SIG-M5 treated with dmso at 0.1 percent for 504 hours (cell line): ENCODE data around the gene GDF15.

Source experiments
- DNase-seq: peaks from one replicate; lab custom pipeline; 2025; ENCODE audit not compliant: unreplicated experiment; lab: John Stamatoyannopoulos, UW

Gene GDF15

DNA sequence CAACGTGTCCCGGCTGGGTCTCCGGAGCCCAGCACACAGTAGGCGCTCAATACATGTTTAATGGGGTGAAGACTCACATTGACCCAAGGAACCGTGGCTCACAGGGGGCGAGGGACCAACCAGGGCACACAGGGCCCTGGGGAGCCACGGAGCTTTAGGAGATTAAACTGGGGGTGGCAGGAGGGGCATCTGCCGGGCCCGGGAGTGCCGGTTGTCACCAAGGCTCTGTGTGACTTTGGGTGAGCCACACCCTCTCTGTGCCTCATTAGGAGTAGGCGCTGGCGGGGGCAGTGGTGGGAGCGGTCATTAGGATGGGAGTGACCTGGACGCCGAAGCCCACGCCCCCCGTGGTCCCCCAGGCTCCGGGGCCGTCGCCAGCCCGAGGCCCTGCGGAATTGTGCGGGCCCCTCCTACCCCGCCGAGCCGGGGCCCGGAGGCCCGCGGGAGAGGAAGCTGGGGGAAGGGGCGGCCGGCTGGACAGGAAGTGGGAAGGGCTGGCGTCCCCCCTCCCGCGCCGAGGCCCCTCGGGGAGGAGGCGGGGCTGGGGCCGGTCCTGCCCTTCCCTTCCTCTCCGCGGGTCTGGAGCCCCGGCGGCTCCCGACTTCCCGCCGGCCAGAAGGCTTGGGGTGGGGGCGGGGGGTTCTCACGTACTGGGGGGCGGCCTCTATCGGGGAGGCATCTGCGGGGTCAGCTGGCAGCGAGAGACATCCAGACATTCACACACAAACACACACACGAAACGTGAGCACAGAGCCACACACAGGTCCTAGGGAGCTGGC is 31.5 kb downstream of the GDF15 start:
- peak; percentile 60 for DNase-seq

- DNase-seq = no peak
Measured at GRCh38 chr19:18418029-18418482, 32.1 kb downstream of the GDF15 start.

DNA sequence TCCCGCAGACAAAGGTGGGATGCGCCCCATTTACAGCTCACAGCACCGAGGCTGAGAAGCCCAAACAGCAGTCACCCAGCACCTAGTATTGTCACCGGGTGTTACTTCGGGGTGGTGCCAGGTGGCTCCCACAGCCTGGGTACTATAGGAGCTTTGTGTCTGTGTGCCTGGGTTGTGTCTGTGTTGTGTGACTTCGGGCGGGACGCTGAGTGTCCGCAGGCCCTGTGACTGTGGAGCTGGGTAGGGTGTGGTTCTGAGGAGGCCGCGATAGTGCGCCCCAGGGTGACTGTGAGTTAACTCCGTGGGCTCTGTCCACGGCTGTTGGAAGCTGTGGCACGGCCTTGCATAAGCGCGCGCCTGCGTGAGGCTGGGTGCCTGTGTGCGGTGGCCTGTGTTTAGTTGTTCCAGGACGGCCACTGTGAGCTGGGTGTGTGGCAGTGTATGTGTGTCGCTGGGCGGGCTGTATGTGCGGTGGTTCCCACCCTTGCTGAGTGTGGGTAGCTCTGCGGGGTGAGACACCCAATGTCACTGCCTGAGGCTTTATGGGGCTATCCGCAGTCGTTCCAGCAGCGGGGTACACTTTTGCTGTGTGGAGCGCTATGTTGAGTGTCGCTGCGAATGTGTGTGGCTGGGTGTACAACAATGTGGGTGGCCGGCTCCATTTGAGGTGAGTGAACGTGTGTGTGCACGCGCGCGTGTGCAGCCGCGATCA is 32.7 kb downstream of the GDF15 start:
- no peak for DNase-seq

DNA sequence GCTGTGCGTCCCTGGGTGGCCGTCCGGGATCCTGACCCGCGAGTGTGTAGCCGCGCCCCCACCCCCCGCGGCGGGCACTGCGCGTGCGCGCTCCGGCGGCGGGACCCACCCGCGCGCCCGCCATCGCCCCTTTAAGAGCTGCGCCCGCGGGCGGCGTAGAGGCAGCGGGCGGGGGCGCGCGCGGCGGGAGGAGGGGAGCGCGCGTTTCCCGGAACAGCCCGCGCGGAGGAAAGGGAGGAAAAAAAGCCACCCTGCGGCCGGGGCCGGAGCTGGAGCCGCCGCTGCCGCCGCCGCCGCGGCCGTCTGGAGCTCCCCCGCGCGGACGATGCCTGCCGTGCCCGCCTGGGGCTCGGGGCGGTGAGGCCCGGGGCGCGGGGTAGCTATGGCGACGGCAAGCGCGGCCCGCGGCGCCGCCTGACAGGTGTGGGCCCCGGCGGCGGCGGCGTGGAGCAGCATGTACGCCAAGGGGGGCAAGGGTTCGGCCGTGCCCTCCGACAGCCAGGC is 33.3 kb downstream of the GDF15 start, which contains the start of gene SSBP4:
Gene SSBP4, plus strand, starts transcription at position 204 of the 504 bp plus-strand sequence. Its CDS starts 251 bp downstream, at position 455.
- DNase-seq = peak; percentile 68

- peak; percentile 20 for DNase-seq
Measured at GRCh38 chr19:18419699-18420460, 33.9 kb downstream of the GDF15 start.

GRCh38 chr19:18420930-18421329 is 35.0 kb downstream of the GDF15 start:
- no peak for DNase-seq

GRCh38 chr19:18421371-18421959 is 35.5 kb downstream of the GDF15 start:
- no peak for DNase-seq

DNA sequence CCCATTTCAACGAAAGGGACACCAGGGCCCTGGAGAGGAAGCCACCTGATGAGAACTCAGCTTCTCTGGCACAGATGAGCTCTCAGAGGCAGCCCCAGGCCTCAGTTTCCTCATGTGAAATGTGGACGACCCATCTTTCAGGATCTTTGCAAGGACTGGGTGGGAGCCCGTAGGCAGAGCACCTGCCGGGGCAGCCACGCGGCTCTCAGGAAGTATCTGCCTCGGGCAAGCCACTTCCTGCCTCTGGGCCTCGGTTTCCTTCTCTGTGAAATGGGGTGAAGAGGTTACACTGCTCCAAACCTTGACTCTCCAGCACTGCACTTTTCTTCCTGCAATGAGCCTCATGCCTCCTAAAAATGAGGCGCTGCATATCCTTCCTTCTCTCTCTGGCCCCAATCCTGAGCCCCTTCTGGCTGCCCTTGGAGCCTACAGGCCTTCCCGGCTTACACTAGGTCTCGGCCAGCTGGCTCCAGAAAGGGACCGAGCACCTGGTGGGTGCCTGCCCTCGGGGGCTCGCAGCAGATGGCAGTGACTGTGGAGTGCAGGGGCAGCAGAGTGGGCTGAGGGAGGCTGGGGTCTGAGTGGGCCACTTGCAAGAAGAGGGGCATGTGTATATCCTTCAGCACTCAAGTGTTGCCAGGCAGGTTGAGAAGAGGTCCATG is 36.7 kb downstream of the GDF15 start:
- no peak for DNase-seq

DNA sequence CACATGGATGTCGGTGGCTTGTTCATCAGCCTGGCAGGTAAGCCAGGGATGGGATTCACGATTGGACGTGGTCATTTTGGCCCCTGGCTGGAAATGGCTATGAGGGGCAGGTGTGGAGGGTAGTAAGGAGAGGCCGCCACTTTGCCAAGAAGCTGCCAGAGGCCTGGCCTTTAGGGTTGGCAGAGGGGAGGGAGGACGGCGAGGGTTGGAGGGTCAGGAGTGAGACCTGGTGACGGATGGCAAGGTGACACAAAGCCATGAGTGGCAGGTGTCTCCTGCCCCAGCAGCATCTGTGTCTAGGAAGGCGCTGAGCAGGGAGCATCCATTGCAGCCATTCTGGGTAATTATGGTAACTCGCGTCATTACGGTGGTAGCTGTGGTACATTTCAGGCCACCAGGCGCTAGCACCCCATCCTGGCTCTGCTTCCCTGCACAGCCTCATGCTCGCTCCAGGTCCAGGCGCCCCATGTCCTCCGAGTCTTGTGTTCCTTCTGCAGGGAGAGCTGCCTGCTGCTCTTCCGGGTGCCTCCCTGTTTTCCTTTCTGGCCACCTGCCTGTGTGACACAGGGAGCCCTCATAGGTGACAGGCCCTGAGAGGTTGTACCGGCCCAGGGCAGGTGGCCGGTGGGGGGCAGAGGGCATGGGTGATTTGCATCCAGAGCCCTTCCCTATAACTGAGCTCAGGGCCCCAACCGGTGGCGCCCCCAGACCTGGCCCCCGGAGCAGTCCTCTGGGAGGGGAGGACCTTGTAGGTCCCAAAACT is 37.5 kb downstream of the GDF15 start:
- DNase-seq = no peak

DNA sequence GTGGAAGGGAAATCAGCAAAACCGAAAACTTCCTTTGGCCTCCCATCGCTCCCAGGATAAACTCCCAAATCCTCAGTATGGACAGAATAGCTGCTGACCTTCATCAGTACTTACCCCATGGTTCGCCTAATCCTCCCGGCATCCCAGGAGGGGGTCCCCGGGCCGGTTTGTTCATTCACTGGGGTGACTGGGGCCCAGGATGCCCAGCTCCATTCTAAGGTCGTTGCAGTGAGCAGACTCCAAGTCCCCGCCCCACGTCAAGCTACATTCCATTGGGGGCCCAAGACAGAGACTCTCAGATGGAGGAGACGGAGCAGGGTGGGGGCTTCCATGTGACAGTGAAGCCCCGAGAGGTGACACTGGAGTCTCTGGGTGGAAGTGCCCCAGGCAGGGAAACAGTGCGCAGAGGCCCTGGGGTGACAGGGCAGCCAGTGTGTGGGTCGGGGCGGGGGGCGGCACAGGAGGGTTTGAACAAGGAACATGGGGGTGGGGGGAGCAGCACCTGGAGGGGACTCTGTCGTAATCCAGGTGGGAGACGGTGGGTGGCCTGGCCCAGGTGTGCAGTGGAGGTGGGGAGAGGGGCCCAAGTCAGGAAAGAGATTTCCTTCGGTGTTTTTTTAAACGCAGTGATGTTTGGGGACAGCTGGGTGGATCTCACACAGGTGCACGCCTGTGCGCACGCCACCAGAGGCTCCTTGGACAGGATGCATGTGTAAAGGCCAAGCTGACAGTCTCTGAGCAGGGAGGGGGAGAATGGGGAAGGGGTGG is 38.3 kb downstream of the GDF15 start:
- DNase-seq = no peak

DNA sequence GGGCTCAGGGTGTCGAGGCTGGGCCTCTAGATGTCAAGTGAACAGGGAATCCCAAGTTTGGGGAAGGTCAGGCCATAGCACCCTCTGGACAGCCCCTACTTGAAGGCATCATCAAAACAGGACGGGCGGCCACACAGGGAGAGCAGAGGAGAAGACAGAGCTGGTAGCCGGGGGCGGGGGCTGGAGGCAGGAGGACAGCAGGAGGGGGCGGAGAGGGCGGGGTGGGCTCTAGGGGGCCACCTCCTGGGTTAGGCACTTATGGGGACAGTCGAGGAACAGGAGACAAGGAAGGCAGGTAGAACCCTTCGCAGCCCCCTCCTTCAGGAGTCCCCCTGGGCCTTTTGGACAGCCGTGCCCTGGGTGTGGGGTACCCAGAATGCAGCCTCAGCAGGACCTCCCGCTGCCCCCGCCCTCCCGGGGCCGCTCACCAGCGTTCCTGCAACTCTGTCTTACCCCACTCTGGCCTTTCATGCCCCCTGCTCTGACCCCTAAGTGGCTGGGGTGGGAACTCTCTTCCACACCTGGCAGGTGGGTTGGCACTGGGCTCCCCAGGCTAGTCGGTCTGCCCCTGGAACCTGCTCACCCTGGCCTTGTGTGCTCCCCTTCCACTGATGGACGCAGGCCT is 39.0 kb downstream of the GDF15 start:
- no peak for DNase-seq

GRCh38 chr19:18425515-18426415 is 39.8 kb downstream of the GDF15 start:
- peak; percentile 20 for DNase-seq

- DNase-seq = no peak
Measured at GRCh38 chr19:18426416-18426767, 40.4 kb downstream of the GDF15 start.

DNA sequence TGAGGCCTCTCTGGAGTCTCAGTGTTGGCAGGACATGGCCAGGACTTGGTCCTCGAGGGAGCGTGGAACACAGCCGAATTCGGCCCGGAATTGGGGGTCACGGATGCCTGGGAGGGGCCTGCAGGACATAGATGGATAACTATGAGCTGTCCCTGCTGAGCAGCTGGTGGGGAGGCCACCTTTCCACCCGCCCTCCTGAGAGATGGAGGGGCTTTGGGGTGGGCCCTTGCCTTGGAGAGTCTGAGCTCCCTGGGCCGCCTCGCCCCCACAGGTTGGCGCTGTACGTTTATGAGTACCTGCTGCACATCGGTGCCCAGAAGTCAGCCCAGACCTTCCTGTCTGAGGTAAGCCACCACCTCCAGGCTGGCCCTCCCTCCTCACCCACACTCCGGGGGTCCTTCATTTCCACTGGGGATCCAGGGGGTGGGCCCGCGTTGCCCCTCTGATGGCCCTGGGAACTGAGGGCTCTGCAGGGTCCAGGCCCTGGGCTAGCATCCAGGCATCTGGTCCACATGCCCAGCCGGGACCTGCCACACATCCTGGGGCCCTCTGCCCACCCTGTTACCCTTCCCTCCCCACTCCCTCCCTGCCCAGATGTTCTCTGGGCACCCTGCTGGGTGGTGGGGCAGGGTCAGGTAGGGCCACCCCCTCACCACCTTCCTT is 41.3 kb downstream of the GDF15 start:
- no peak for DNase-seq

- DNase-seq = no peak
Measured at GRCh38 chr19:18427743-18428113, 41.8 kb downstream of the GDF15 start.

GRCh38 chr19:18428173-18428786 is 42.3 kb downstream of the GDF15 start:
- no peak for DNase-seq
